ENCODE results near the gene KNOP1.

DNA sequence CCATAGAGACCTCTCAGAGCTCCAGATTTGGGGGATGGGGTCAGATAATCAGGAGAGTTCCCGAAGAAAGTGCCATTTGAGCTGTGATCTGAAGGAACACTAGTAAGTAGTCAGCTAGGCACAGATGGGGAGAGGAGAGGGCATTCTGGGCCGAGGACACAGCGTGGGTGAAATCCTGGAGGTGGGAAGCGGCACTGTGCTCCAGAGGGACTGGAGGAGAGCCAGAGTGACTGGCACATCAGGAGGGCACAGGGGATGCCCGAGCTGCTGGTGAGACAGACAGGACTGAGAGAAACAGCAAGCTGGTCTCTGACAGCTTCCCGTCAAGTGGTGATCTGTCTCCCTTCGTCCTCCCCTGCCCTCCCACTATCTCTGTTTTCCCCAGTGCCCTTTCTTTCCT is 40.6 kb downstream of the KNOP1 start:
- TF ChIP-seq POLR2AphosphoS5 (IDR thresholded peaks at IDR 0.05; ENCODE audit: low read depth, low read length) (no peak), POLR2A (IDR thresholded peaks at IDR 0.05; ENCODE audit: low read depth, low read length) (no peak), SPI1 (IDR thresholded peaks at IDR 0.05; ENCODE audit: low read depth, low read length) (no peak), TAF1 (IDR thresholded peaks at IDR 0.05; ENCODE audit: low read depth, low read length) (no peak)

Measured in GM12891 (cell line).